Head of caudate nucleus (tissue), 42 donors: ENCODE data around the gene CSF1R.
"Not testable (repeated sequence)": the region's sequence is repeated elsewhere in the genome, so short reads cannot be mapped to it uniquely, and the experiment has no call there.

Experiments
- DNase-seq, 42 donors: peaks; one replicate each; pipeline versions ENCODE4 v3.0.0 to v3.0.0-alpha.2; 2020 to 2021; ENCODE audit warnings: mixed read lengths in 7 of 42
- intact Hi-C: fragments of 100-400 bp; cut with DNase I; formaldehyde crosslinking; loops from one replicate; pipeline ENCODE4 v1.15.0; 2022

Gene CSF1R

DNA sequence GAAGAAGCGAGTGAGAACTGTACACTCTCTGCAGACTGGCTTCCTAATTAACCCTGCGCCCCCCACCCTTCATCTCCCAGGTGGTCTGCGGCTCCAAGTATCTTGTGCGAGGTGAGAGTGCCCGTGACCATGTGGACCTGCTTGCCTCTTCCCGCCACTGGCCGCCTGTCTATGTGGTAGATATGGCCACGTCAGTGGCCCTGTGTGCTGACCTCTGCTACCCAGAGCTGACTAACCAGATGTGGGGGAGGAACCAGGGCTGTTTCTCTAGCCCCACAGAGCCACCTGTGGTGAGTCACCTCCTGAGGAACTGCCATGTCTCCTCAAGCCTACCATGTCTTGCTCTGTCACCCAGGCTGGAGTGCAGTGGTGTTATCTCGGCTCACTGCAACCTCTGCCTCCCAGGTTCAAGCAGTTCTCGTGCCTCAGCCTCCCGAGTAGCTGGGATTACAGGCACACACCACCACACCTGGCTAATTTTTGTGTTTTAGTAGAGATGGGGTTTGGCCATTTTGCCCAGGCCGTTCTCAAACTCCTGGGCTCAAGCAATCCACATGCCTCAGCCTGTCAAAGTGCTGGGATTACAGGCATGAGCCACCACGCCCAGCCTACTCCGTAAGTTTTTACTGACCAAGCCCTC, 36.1 kb downstream of the CSF1R start:
- DNase-seq, intact Hi-C loops: not testable (repeated sequence)

DNA sequence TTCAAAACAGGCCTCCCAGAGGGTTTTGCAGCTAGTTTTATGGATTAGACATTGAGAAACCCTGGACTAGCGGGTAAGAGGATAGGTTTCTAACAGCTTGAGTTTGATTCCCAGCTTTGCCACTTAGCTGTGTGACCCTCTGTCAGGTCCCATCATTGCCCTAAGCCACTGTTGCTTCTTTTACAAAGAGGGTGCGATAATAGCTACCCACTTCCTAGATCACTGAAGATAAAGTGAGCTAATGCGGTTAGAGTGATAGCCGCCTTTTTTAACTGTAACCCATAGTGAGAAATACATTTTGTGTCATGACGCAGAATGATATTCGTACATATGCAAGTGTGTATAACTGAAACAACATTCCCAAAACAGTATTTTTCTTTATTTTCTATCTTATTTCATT, 40.3 kb downstream of the CSF1R start:
- DNase-seq: no peak
- intact Hi-C loops: no loop called here

DNA sequence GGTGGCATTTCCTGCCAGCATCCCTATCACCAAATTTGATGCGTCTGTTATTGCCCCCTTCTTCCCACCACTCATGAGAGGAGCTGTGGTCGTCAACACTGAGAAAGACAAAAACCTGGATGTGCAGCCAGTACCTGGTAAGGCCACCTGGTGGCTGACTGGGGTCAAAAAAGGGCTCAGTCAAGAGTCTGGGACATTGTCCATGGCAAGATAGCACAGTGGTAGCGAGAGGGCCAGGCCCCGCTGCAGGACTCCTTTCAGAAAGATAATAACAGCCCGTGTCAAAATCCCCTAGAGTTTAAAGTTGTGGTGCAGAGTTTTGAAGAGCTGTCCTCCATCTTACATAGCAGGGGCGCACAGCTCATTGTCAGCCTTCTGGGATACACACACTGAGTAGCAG, 40.8 kb downstream of the CSF1R start:
- intact Hi-C loops: no loop called here
- no peak for DNase-seq

DNA sequence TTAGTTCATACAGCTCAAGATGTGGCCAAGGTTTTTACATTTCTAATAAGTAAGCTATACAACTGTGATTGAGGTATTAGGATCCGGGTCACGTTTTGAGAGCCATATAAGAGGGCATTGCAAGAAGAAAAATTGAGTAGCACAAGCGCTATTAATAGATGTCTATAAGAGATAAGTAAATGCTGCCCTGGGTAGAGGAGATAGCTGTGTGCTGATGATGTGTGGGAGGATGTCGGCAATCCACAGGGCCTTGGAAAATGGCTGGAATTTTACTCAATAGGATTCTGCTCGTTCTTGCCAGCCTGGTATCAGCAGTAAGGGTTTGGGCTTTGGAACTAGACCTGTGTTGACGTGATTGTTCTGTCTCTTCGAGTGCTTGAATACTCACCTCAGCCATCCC, 41.6 kb downstream of the CSF1R start:
- intact Hi-C loops: no loop called here
- no peak for DNase-seq

DNA sequence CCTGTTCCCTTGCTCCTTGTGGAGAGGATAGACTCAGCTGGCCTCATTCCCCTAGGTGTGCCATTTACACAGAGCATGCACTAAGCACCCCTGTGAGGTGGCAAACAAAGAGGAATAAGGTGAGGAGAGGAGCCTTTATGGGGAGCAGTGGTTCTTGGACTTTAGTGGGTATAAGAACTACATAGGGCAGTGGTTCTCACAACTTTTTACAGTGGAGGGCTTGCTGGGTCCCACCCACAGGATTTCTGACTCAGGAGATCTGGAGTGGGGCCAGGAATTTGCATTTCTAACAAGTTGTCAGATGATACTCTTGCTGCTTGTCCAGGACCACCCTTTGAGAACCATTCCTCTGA, 42.0 kb downstream of the CSF1R start:
- intact Hi-C loops: no loop called here
- no peak for DNase-seq

DNA sequence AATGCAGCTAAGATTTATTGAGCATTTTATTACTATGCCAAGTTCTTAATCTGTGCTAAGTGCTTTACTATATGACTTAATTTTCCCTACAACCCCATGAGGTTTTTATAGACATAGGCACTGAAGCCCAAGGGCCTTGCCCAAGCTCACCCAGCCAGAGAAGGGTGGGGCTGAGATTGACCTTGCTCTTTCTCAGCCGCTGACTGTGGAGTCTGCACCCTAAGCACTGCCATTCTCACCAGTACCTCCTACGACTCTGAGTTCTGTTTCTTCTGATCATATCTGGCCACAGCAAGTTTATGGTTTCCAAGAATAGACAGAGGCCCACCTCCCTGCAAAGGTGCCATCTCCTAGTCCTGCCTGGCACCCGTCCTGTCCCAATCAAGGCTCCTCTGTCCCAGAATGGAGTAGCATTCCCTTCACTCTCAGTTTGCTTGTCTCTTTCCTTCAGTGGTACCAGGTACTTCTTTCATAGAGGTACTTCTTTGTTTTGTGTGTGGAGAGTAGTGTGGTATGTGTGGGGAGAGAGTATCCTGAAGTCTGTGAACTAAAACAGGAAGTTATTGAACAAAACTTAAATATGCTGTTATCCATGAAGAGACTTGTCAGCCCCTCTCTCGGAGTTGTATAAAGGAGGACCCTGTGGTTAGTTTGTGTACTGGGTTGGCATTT, 42.6 kb downstream of the CSF1R start:
- DNase-seq: no peak
- intact Hi-C loops: no loop called here

DNA sequence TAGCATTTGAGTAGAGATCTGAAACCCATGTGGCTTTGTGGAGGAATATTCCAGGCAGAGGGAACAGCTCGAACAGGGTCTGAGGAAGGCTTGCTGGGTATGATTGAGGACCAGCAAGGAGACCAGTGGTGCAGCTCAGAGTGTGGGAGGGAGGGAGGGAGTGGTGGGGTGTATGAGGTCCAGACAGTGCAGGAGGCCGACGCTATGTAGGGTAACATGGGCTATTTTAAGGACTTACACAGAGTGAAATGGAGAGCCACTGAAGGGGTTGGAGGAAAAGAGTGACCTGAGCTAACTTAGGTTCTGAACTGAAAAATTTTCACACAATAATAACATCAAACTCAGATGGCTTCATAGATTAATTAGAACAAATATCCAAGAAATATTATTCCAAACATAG, 43.9 kb downstream of the CSF1R start:
- intact Hi-C loops: no loop called here
- DNase-seq: no peak

DNA sequence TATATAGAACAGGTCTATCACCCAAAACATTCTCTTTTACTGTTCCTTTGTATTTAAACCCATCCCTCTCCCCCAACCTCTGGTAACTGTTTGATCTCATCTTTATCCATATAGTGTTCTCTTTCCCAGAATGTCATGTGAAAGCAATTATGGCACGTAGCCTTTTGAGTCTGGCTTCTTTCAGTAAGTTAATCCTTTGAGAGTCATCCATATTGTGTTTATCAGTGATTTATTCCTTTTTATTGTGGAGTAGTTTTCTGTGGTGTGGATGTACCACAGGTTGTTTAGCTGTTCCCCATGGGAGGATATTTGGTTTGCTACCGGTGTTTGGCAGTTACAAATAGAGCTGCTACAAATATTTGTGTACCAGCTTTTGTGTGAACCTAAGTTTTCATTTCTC, 47.8 kb downstream of the CSF1R start:
- intact Hi-C loops: no loop called here
- DNase-seq: no peak

DNA sequence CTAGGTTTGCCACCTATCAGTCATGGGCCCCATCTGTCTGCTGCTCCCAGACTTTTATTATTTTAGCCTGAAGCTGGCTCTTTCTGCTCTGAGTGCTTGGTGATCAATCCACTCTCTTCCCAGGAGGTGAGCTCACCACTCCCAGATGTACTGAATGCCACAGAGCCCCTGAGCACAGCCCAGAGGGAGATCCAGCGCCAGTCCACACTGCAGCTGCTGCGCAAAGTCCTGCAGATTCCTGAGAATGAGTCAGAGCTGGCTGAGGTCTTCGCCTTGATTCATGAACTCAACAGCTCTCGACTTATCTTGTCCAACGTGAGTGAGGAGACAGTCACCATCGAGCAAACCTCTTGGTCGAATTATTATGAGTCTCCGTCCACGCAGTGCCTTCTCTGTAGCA, 49.8 kb downstream of the CSF1R start:
- intact Hi-C loops: no loop called here
- no peak for DNase-seq

DNA sequence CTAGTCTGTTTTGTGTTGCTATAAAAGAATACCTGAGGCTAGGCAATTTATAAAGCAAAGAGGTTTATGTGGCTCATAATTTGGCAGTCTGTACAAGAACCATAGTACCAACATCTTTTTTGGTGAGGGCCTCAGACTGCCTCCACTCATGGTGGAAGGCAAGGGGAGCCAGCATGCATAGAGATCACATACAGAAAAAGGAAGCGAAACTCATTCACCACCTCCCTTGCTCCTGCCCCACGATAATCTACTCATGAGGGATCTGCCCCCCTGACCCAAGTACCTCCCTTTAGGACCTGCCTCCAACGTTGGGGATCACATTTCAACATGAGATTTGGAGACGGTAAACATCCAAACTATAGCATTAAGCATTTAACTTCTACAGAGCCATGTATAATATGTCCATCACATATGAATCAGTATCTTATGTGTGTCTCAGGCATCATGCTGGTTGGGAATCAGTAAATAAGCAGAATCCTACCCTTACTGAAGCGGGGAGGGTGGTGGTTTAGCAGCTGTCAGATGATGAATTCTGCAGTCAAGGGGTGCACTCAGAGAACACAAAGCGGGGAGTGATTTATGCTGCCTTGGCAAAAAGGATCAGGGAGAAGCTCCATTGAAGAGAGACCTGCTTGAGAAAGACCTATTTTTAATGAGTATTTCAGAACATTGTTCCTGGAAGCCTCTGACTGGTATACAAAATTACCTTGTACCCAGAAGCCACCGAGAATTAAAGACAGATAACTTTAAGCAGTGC, 51.0 kb downstream of the CSF1R start:
- intact Hi-C loops: no loop called here
- DNase-seq: no peak

DNA sequence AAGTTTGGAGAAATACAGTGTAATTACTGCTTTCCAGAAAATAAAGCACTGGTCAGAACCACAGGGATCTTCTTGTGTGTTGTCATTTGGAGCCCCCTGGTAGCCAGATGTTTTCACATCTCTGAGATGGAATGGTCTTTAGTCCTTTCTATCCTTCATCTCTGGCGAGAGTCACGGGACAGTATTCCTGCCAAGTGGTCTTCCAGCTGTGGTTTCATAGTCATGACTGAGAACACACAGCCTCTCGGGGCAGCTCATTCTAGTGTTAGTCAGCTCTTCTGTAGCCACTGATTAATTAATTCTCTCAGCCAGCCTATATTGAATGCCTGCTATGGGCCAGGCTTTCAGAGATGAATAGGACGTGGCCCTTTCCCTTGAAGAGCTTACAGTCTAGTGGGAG, 51.7 kb downstream of the CSF1R start:
- DNase-seq: no peak
- intact Hi-C loops: no loop called here

DNA sequence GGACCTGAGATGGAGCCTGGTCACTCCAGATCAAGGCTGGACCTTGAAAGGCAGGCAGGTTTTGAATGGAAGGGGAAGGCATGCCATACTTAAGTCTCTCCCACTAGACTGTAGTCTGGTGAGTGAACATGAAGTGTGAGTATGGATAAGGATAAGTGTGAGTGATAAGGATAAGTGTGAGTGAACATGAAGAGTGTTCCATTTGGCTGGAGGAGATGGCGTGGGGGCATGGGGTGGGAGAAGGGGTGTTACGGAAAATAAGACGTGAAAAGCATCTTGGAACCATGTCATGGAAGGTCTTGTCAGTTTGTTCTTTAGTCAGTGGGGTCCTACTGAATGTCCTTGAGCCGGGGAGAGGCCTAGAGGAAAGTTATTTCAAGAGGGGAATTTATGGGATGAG, 53.0 kb downstream of the CSF1R start:
- intact Hi-C loops: no loop called here
- DNase-seq: no peak

DNA sequence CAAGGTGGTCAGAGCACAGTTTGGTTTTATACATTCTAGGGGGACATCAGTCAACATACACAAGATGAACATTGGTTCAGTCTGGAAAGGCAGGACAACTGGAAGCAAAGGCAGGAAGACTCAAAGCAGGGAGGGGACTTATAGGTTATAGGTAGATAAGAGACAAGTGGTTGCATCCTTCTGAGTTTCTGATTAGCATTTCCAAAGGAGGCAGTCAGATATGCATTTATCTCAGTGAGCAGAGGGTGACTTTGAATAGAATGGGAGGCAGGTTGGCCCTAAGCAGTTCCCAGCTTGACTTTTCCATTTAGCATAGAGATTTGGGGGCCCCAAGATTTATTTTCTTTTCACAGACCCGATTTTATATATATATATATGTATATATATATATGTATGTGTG, 58.3 kb downstream of the CSF1R start:
- intact Hi-C loops, DNase-seq: not testable (repeated sequence)

DNA sequence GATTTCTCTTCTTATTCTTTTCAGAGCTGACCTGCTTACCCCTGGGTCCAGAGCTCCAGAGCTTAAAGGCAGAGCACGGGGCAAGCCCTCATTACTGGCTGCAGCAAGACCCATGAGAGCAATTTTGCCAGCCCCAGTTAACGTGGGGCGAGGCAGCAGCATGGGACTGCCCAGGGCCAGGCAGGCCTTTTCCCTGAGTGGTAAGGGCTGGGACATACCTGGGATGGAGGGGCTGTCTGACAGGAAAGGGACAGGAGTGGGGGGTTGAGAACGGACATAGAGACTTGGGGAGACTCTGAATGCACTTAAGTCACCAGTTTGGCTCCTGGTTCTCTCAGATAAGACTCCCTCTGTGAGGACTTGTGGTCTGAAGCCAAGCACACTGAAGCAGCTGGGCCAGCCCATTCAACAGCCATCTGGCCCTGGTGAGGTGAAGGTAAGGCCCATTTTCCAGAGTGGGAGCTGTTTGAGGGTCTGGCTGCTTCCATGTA, 59.6 kb downstream of the CSF1R start:
- intact Hi-C loops: no loop called here
- DNase-seq: no peak

DNA sequence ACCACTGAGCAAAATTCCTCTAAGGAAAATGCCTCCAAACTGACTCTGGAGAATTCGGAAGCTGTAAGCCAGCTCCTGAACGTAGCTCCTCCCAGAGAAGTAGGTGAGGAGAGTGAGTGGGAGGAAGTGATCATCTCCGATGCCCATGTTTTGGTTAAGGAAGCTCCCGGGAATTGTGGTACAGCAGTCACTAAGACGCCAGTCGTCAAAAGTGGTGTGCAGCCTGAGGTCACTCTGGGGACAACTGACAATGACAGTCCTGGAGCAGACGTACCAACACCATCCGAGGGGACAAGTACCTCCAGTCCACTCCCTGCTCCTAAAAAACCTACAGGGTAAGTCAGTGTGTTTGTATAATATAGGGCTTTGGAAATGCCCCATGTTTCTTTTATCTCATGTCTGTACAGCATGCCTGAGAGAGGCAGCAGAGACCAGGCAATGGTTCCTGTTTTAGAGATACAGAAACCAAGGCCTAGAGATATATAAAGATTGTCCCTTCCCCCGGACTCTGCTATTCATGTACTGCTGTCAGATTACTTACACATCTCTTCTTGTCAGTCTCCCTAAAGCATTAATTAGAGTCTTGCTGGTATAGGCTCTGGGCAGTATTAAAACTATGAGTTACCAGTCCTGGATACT, 61.9 kb downstream of the CSF1R start:
- DNase-seq: peak in 16 of 42 donors; percentile 8 to 75 (median 30)
- intact Hi-C loops: no loop called here

DNA sequence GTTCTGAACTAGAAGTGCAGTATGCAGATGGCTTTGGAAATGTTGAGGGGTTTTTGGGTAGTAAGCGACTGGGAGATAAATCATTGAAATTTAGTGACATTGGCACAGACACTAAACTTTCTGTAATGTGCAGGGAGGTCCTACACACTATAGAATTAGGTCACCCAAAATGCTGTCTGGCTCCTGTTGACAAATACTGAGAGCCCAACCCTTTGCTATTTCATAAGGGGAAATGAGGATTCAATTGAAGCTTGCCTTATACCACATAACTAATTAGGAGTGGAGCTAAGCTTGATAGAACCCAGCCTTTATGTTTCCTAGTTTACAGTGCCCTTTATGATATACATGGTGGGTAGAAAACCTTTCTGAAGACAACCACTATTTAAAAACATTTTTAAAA, 63.2 kb downstream of the CSF1R start:
- no peak for DNase-seq
- intact Hi-C loops: no loop called here

DNA sequence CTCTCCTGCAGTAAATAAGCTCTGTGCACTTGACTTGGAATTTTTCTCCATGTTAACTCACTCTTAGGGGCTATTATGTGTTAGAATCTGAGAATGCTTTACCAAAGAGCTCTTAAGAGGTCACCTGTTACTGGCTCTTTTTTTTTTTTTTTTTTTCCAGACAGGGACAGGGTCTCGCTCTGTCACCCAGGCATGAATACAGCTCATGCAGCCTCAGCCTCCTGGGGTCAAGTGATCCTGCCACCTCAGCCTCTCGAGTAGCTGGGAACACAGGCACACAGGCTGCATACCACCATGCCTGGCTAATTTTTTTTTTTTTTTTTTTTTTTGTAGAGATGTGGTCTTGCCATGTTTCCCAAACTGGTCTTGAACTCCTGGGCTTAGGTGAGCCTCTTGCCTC, 63.7 kb downstream of the CSF1R start:
- intact Hi-C loops: no loop called here
- DNase-seq: no peak

DNA sequence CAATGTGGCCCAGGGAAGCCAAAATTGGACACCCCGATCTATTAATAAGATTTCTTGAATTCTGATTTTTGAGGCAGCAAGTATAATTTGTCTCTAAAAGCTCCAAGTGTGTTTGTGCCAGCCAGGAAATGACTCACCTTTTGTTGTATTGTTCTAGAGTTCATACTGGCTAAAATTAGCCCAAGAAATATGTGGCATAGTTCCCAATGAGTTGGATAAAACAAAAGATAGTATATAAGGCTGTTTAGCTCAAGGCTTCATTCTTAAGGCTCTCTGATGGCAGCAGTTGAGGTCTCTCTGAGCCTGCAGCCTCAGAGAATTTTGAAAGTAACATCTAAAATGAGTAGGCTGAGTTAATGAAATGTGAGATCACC, 64.2 kb downstream of the CSF1R start:
- peak in 2 of 42 donors; percentile 10 to 22 for DNase-seq
- intact Hi-C loops: no loop called here

DNA sequence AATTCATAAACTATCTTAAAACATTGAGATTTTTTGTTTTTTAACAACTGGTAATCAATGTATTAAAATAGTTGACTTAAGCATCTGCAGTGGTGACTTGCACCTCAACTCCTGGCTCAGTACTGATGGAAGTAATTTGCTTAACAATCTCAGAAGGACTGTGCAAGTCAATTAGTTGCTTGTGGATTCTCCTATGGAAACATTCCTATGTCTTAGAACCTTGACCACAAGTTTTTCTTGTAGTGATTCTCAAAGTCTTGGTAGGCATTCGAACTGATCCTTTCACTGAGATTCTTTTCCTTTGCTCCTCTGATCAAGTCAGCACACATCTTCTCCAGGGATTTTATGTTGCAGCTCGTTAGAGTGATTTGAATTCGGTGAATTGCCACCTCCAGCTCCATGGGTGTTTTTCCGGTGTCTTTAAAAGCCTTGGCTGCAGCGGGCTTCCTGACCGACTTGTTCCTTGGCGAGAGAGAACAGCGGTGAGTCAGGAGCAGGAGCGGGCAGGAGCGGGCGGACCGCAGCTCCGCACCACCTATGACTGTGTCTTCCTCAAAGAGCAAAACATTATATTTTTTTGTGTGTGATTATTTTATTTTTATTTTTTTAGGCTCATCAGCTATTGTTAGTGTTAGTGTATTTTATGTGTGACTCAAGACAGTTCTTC, 64.7 kb downstream of the CSF1R start:
- intact Hi-C loops: no loop called here
- peak in 15 of 42 donors; percentile 9 to 75 (median 26) for DNase-seq

DNA sequence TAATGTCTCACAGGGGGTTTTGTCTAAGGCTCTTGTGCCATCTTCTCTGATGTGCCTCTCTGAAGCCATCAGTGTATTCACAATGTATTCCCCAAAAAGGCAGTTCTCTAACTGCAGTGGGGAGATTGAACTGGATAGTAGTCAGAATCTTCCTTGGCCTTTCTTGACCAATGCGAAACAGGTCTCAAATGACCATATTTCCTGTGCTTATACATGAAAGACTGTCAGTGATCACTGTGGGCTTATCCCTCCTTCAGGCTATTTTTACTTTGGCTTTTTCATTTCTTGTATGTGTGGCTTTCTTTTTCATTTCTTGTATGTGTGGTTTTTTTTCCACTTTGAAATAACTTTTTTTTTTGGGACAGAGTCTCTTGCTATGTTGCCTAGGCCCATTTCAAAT, 66.1 kb downstream of the CSF1R start:
- intact Hi-C loops: no loop called here
- no peak for DNase-seq
